Stomach smooth muscle (tissue), 2 donors: ENCODE data around the gene RNU1-3.
"Not testable (repeated sequence)": the region's sequence is repeated elsewhere in the genome, so short reads cannot be mapped to it uniquely, and the experiment has no call there.

ENCODE experiments used
- H3K27ac ChIP-seq: one replicate; pipeline ENCODE4 v1.7.0; 2013; ENCODE audit warnings: mild to moderate bottlenecking, low read length, inconsistent platforms
- H3K27me3 ChIP-seq, 2 donors: one replicate each; pipeline ENCODE4 v1.7.0; 2013; ENCODE audit warnings: low read length in 2 of 2; ENCODE audit not compliant: insufficient read depth in 2 of 2, control insufficient read depth in 1 of 2
- H3K36me3 ChIP-seq, 2 donors: one replicate each; pipeline ENCODE4 v1.7.0; 2013; ENCODE audit warnings: low read length in 2 of 2; ENCODE audit not compliant: control insufficient read depth in 2 of 2, insufficient read depth in 2 of 2
- H3K4me1 ChIP-seq: one replicate; pipeline ENCODE4 v1.7.0; 2013; ENCODE audit warnings: low read length; ENCODE audit not compliant: control insufficient read depth, insufficient read depth
- H3K4me3 ChIP-seq, 2 donors: one replicate each; pipeline ENCODE4 v1.7.0; 2013; ENCODE audit warnings: low read length in 2 of 2
- H3K9ac ChIP-seq, 2 donors: one replicate each; pipeline ENCODE4 v1.7.0; 2013; ENCODE audit warnings: low read length in 2 of 2, mild to moderate bottlenecking in 1 of 2
- H3K9me3 ChIP-seq, 2 donors: one replicate each; pipeline ENCODE4 v1.7.0; 2013; ENCODE audit warnings: low read length in 2 of 2; ENCODE audit not compliant: control insufficient read depth in 2 of 2
- donor health status: healthy.
- donor health status: Pancreatic carcinoma.

RNU1-3 gene

DNA sequence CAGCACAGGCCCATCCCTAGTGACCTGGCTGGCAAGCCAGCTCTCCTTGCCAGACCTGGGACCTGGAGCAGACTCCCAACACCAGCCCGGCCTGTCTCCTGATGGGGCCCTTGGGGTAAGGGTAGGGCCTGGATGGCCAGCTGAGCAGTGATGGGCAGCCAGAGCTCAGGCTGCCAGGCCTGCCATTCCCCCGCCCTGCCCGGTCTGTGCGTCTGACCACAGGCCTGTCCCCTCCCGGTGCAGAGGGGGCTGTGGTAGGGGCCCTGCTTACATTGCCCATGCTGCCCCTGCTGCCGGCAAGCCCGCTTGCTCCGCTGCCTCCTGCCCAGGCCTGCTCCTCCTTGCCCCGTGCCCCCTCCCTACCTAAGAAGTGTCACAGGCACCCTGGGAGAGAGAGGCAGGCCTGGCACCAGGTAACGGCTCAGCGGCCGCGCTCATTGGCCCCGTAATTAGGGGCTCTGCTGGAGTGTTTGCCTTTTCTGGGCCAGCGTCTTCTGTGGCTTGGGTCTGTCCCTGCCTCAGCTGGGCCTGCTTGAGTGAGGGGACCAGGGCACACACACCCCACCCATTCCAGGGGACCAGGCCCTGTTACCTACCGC is 37.9 kb upstream of the RNU1-3 start:
- H3K4me1 ChIP-seq, H3K27me3 ChIP-seq, H3K9ac ChIP-seq, H3K27ac ChIP-seq, H3K4me3 ChIP-seq, H3K36me3 ChIP-seq, H3K9me3 ChIP-seq: not testable (repeated sequence)

DNA sequence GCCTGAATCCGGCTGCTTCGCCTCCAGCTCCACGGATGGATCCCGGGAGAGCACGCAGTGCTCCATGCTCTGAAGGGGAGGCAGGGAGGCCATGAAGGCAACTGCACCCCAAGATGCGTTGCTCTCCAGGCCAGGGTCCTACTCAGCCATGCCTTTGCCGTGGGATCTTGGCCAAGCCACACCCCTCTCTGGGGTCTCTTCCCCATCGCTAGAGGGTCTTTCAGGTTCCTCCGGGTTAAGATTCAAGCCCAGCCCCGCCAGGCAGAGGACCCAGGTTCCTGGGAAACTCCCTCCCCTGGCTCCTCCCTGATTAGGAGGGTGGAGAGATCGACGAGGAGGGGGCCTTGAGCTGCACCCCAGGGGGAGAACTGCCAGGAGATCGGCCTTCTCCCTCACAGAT is 37.3 kb upstream of the RNU1-3 start:
- H3K27me3 ChIP-seq, H3K9ac ChIP-seq, H3K27ac ChIP-seq, H3K9me3 ChIP-seq, H3K4me3 ChIP-seq, H3K4me1 ChIP-seq, H3K36me3 ChIP-seq: not testable (repeated sequence)

DNA sequence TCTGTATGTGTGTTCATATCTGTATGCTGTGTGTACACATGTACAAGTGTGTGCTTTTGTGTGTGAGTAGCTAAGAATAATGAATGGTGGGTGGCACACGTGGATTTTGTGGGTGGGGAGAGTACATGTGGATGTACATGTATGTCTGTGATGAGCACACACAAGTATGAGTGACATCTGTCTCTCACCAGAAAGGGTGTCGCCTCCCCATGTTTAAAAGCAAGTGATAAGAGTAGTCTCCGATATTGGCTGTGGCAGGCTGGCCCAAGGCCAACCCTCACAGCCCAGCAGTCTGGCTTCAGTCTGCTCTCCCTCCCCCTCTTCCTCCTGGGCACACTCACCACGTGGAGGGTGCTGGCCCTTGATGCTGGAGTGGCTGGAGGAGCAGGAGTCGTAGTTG is 36.9 kb upstream of the RNU1-3 start:
- not testable (repeated sequence) for H3K4me1 ChIP-seq, H3K4me3 ChIP-seq, H3K27ac ChIP-seq, H3K36me3 ChIP-seq, H3K9me3 ChIP-seq, H3K9ac ChIP-seq, H3K27me3 ChIP-seq

GRCh38 chr1:16703141-16703540 is 36.4 kb upstream of the RNU1-3 start:
- H3K36me3 ChIP-seq, H3K9me3 ChIP-seq, H3K27ac ChIP-seq, H3K27me3 ChIP-seq, H3K4me1 ChIP-seq, H3K4me3 ChIP-seq, H3K9ac ChIP-seq: not testable (repeated sequence)

GRCh38 chr1:16702280-16702679 is 35.5 kb upstream of the RNU1-3 start:
- not testable (repeated sequence) for H3K4me3 ChIP-seq, H3K9me3 ChIP-seq, H3K36me3 ChIP-seq

DNA sequence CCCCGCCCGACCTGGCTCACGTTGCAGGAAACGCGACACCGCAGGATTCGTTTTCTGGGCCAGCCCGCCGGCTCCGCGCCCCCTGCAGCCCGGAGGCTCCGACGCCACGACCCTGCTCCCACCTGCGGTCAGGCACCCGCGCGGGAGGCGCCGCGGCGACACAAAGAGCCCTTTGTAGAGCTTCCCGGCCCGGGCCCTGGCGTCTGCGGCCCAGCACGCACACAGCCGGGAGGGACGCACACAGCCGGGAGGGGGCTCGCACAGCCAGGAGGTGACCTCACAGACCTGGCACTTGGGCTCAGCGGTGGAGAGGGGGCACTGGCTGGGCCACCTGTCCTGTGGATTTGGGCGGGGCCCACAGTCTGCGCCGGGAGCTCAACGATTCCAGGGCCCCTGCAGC is 34.4 kb upstream of the RNU1-3 start:
- H3K27me3 ChIP-seq, H3K27ac ChIP-seq, H3K4me1 ChIP-seq, H3K9ac ChIP-seq, H3K4me3 ChIP-seq, H3K9me3 ChIP-seq, H3K36me3 ChIP-seq: not testable (repeated sequence)

More at GRCh38 chr1:16702280-16702679, 35.5 kb upstream of the RNU1-3 start:
- H3K9ac ChIP-seq, H3K4me1 ChIP-seq, H3K27me3 ChIP-seq, H3K27ac ChIP-seq: not testable (repeated sequence)

DNA sequence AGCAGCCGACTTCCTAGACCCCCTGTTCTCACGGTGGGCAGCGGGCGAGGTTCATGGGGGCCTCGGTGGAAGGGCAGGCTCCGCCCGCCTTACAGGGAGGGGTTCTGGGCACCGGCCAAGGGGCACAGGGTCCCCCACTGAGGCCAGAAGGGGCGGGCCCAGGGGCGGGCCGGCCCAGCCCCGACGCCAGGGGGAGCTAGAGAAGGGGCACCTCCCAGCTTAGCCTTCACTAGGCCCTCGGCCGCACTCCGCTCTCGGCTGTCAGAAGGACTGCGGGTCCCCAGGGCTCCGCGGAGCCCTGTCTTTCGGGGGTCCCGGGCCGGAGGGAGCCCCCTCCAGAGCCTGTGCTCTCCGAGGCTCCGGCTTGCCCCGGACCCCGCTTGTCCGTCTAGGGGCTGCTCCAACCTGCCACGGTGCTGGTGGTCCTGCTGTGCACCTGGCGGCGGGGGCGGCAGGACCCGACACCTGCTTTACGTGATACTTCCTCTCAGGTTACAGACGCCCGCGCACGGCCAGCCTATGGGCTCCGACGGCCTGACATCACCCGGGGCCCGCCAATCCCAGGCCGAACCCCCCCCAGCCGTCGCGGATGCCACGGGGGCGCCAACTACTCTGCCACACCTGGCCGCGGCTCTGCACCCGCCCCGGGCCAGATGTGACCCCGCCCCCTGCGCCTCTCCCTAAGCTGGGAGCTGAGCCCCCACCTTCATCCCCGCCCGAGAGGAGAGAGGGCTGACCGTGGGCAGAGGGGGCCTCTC is 33.6 kb upstream of the RNU1-3 start:
- not testable (repeated sequence) for H3K27me3 ChIP-seq, H3K9ac ChIP-seq, H3K4me3 ChIP-seq, H3K36me3 ChIP-seq, H3K9me3 ChIP-seq, H3K27ac ChIP-seq, H3K4me1 ChIP-seq

- H3K4me1 ChIP-seq, H3K9ac ChIP-seq, H3K27ac ChIP-seq, H3K27me3 ChIP-seq, H3K9me3 ChIP-seq, H3K36me3 ChIP-seq, H3K4me3 ChIP-seq: not testable (repeated sequence)
These were observed 32.7 kb upstream of the RNU1-3 start for GRCh38 chr1:16699440-16699839.

- H3K4me3 ChIP-seq, H3K36me3 ChIP-seq, H3K27ac ChIP-seq, H3K9ac ChIP-seq, H3K27me3 ChIP-seq, H3K9me3 ChIP-seq, H3K4me1 ChIP-seq: not testable (repeated sequence)
These were observed 30.4 kb upstream of the RNU1-3 start for GRCh38 chr1:16697152-16697551.

- not testable (repeated sequence) for H3K27ac ChIP-seq, H3K9ac ChIP-seq, H3K9me3 ChIP-seq, H3K4me3 ChIP-seq, H3K36me3 ChIP-seq, H3K4me1 ChIP-seq, H3K27me3 ChIP-seq
These were observed 29.9 kb upstream of the RNU1-3 start for GRCh38 chr1:16696507-16697150.

DNA sequence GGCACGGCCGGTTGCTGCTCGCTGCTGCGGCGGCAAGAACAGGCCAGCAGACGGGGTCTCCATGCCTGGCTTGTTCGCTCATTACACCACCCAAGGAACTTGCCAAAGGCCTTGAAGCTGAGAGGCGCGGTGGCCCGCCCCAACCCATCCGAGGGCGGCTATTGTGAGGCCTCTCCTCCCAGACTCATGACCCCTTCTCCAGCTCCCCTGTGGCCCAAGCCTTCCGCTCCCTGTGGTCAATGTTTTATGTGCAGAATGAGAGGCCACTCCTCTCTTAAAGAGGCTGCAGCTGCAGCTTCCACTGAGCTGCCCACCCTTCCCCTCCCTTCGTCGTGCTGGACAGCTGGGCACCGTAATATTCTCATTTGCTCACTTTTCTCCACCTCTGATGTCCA is 27.6 kb upstream of the RNU1-3 start:
- not testable (repeated sequence) for H3K4me3 ChIP-seq, H3K36me3 ChIP-seq, H3K27me3 ChIP-seq, H3K9ac ChIP-seq, H3K4me1 ChIP-seq, H3K9me3 ChIP-seq, H3K27ac ChIP-seq
